ENCODE results near the gene SERP1.

- TF ChIP-seq CTCF (IDR thresholded peaks at IDR 0.05), result no peak
- no peak for TF ChIP-seq POLR2A (IDR thresholded peaks at IDR 0.05)
These were observed 42.7 kb downstream of the SERP1 start for GRCh38 chr3:150503402-150504099.
